K562 (cell line): ENCODE results near the gene ABT1. TPM values are rescaled to one million over a fixed set of nuclear protein-coding genes. Genes with fewer than 3 reads are reported as not detected.

Source experiments
- ATAC-seq: fragments of 200-7000 bp; cut with Tn5 transposase; 3 replicates; pipeline ENCODE4 v1.9.1; 2020; ENCODE audit warnings: moderate library complexity
- BruUV-seq: library from RNA; stranded (reverse); fragments of 400-500 nt; replicated peaks from 2 replicates; lab custom pipeline; 2021; lab: Mats Ljungman, UMichigan
- CTCF ChIA-PET: fragments of 300-600 bp; formaldehyde crosslinking; extraction: SDS; loops from one replicate; lab custom pipeline; 2021; ENCODE audit warnings: low intra/inter-chr PET ratio; lab: Yijun Ruan, JAX
- POLR2A ChIA-PET: fragments of 300-600, 350-650 bp; sonication (Branson Sonifier 250); formaldehyde crosslinking; extraction: SDS; loops from one replicate; lab custom pipeline; 2021; ENCODE audit warnings: antibody characterized with exemption, inconsistent platforms; lab: Yijun Ruan, JAX
- DNase-seq, 4 experiments: peaks; one replicate each; pipeline versions ENCODE4 v3.0.0 to v3.0.0-alpha.2; 2011 to 2018; ENCODE audit warnings: low spot score in 3 of 4, mixed read lengths in 3 of 4; ENCODE audit errors: extremely low read depth in 1 of 4
- FAIRE-seq: peaks from 2 replicates; lab custom pipeline; 2011; peaks lifted over from hg19 to GRCh38; lab: Jason Lieb, UNC
- H2AFZ ChIP-seq: 2 replicates; pipeline ENCODE4 v1.6.0; 2011; ENCODE audit warnings: low read depth, low read length, control low read depth, inconsistent platforms
- H3K27ac ChIP-seq: fragments of 200-600 bp; 3 replicates; pipeline ENCODE4 v1.8.0; 2011; ENCODE audit warnings: low read depth, mild to moderate bottlenecking, control low read depth, inconsistent platforms, low read length, moderate library complexity, mixed read lengths; ENCODE audit errors: extremely low read depth
- H3K27me3 ChIP-seq, 2 experiments: fragments of 300-600 bp in 1 of 2; 2 replicates in 1 of 2; 3 replicates in 1 of 2; pipeline versions ENCODE4 v1.6.0 to v1.8.0; 2011; ENCODE audit warnings: inconsistent platforms in 2 of 2, low read length in 2 of 2, mild to moderate bottlenecking in 1 of 2, mixed read lengths in 1 of 2, moderate library complexity in 1 of 2; ENCODE audit not compliant: control insufficient read depth in 2 of 2, insufficient read depth in 2 of 2
- H3K36me3 ChIP-seq: fragments of 300-600 bp; 3 replicates; pipeline ENCODE4 v1.8.0; 2011; ENCODE audit warnings: mild to moderate bottlenecking, low read length, inconsistent platforms; ENCODE audit not compliant: control insufficient read depth, insufficient read depth
- H3K4me1 ChIP-seq, 2 experiments: fragments of 200-600 bp in 1 of 2; replicated peaks in 1 of 2; 2 replicates in 1 of 2; 3 replicates in 1 of 2; pipeline versions ENCODE4 v1.5.1 to v1.8.0; 2011; ENCODE audit warnings: inconsistent platforms in 2 of 2, low read length in 2 of 2, mild to moderate bottlenecking in 1 of 2, mixed read lengths in 1 of 2, moderate library complexity in 1 of 2; ENCODE audit not compliant: control insufficient read depth in 2 of 2, insufficient read depth in 2 of 2
- H3K4me2 ChIP-seq: 2 replicates; pipeline ENCODE4 v1.6.1; 2011; ENCODE audit warnings: low read length, control low read depth, inconsistent platforms, mixed read lengths; ENCODE audit not compliant: insufficient read depth
- H3K4me3 ChIP-seq: fragments of 200-600 bp; sonication (generic), shearing (Covaris generic); 2 replicates; pipeline ENCODE4 v1.5.1; 2016; ENCODE audit warnings: control low read depth, inconsistent platforms
- H3K79me2 ChIP-seq: fragments of 200-600 bp; 3 replicates; pipeline ENCODE4 v1.8.0; 2011; ENCODE audit warnings: low read length, inconsistent platforms; ENCODE audit not compliant: control insufficient read depth, insufficient read depth
- H3K9ac ChIP-seq, 2 experiments: 2 replicates each; pipeline versions ENCODE4 v1.6.0 to v1.6.1; 2011; ENCODE audit warnings: low read depth in 2 of 2, low read length in 2 of 2, control low read depth in 1 of 2, inconsistent platforms in 1 of 2, mild to moderate bottlenecking in 1 of 2, mixed read lengths in 1 of 2; ENCODE audit not compliant: insufficient read depth in 1 of 2
- H3K9me1 ChIP-seq: one replicate; pipeline ENCODE4 v1.6.0; 2011; ENCODE audit warnings: inconsistent platforms, mild to moderate bottlenecking, low read length, moderate library complexity; ENCODE audit not compliant: control insufficient read depth, insufficient read depth
- H3K9me3 ChIP-seq: replicated peaks from 2 replicates; pipeline ENCODE4 v1.5.1; 2011; ENCODE audit warnings: low read depth, low read length, inconsistent platforms; ENCODE audit not compliant: control insufficient read depth, insufficient read depth
- H4K20me1 ChIP-seq: replicated peaks from 2 replicates; pipeline ENCODE4 v1.6.1; 2011; ENCODE audit warnings: low read length, inconsistent platforms, mixed read lengths; ENCODE audit not compliant: control insufficient read depth, insufficient read depth
- C11orf30 ChIP-seq: fragments of 450-650 bp; IDR thresholded peaks from 2 replicates; pipeline ENCODE4 v1.6.1; 2016; ENCODE audit warnings: low read depth, mild to moderate bottlenecking
- MAFF ChIP-seq: IDR thresholded peaks from 2 replicates; pipeline ENCODE4 v1.6.1; 2012; ENCODE audit warnings: low read length, improper control_type of control experiment
- MAFG ChIP-seq: fragments of 450-650 bp; conservative IDR thresholded peaks from 2 replicates; pipeline ENCODE4 v1.6.1; 2016; ENCODE audit warnings: missing genetic modification characterization, missing compliant biosample characterization
- MAFK ChIP-seq: IDR thresholded peaks from 2 replicates; pipeline ENCODE4 v1.6.1; 2011; ENCODE audit warnings: low read length, improper control_type of control experiment
- NR2C1 ChIP-seq, 2 experiments: fragments of 450-650 bp; IDR thresholded peaks; 2 replicates each; pipeline ENCODE4 v1.6.1; 2017; ENCODE audit warnings: mild to moderate bottlenecking in 2 of 2, antibody characterized with exemption in 1 of 2, inconsistent platforms in 1 of 2, missing compliant biosample characterization in 1 of 2, missing genetic modification characterization in 1 of 2
- ZNF316 ChIP-seq: fragments of 450-650 bp; IDR thresholded peaks from 2 replicates; pipeline ENCODE4 v1.6.1; 2016
- WGBS: fragments of 100-300 bp; shearing (Covaris generic); methylation state at CpG from one replicate; pipeline ENCODE4 v1.1.6; 2016; ENCODE audit warnings: low coverage, mixed read lengths; ENCODE audit not compliant: insufficient coverage; ENCODE audit errors: missing lambda C conversion rate; 5-methylcytosine and 5-hydroxymethylcytosine counted together
- in situ Hi-C: fragments of 300-500 bp; cut with MboI; formaldehyde crosslinking; loops from 4 replicates; pipeline ENCODE4 v1.15.0; 2018; ENCODE audit warnings: inconsistent platforms, mixed read lengths
- intact Hi-C: fragments of 100-400 bp; cut with micrococcal nuclease; formaldehyde crosslinking; loops from 2 replicates; pipeline ENCODE4 v1.14.2; 2022
- polyA plus RNA-seq, 8 experiments: library from polyadenylated mRNA; depleted of rRNA in 4 of 8; stranded (reverse) in 5 of 8; unstranded in 3 of 8; fragments of >200 nt; fragmentation: Nextera tagmentation in 2 of 8; fragmentation: Illumina TruSeq in 1 of 8; extraction: Ambion mirVana in 2 of 8; extraction: Trizol in 1 of 8; gene quantifications; 2 replicates each; pipeline versions ENCODE4 v1.2.1 to v1.2.3, GENCODE V29; 2011 to 2014; ENCODE audit warnings: inconsistent platforms in 1 of 8, missing spikeins in 1 of 8
- total RNA-seq, 7 experiments: library from RNA; depleted of rRNA in 6 of 7; stranded (reverse); fragments of >200 nt in 6 of 7; fragmentation: Illumina TruSeq in 2 of 7; extraction: Trizol in 2 of 7; gene quantifications; 2 replicates each; pipeline versions ENCODE4 v1.2.1 to v1.2.3, GENCODE V29; 2011 to 2021; ENCODE audit warnings: low replicate concordance in 1 of 7
- TF ChIP-seq, protein P1 (sequence below): fragments of 250-450 bp; sonication (Bioruptor Pico); IDR thresholded peaks from 2 replicates; pipeline ENCODE4 v1.8.0; 2022; ENCODE audit warnings: moderate library complexity, mild to moderate bottlenecking, inconsistent platforms
- TF ChIP-seq, protein P2 (sequence below): sonication (generic); formaldehyde crosslinking; IDR thresholded peaks from 2 replicates; pipeline ENCODE4 v1.8.1; 2023; ENCODE audit warnings: mild to moderate bottlenecking, missing genetic modification reagents

Gene ABT1
- total and polyA plus RNA-seq, 9 of the 15 experiments (the other 6 are each of a cell fraction or from before 2014, with no cell fraction given), result 8.8 to 52.7 (median 40.7) TPM

DNA sequence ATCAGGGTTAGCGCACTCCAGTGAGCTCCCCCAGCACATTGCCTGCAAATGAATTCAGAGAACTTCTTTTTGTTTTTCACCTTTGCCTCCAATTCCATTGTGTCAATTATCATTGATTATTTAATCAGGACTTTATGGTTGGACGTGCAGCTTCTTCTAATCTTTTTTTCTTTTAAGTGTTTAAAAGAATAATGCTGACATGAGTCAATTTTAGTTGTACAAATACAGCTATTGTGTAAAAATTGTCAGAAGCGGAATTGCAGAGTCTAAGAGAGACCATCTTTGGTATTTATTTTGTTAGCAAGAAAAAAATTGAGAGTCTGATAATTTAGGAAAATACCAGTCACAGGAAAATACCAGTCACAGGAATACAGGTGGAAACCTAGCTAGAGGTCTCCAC lies 5.5 kb downstream of the ABT1 start:
- H3K4me1 ChIP-seq, result peaks cover 5 to 10% of the 10 kb centered on the region in 2 experiments; a peak in 3 of 5 replicates
- WGBS, result 57% methylated on average over 3 of the region's 3 CpGs
- no peaks in the 10 kb centered on the region for H4K20me1 ChIP-seq
- ChIA-PET CTCF (no interaction called here), POLR2A (interaction anchor here (0.6 to 1.0 kb wide), 2 partner anchors 10 to 25 kb away, joined by 3 read pairs; no protein-coding TSS in a partner anchor)
- no peak overlapping the region for H3K4me2 ChIP-seq
- DNase-seq (no peak), ATAC-seq (no peak), FAIRE-seq (no peak)
- no peak overlapping the region for H3K27ac ChIP-seq
- BruUV-seq, result no TSS peak
- peaks cover 27% of the 10 kb centered on the region for H3K36me3 ChIP-seq
- peaks cover 16% of the 10 kb centered on the region for H3K79me2 ChIP-seq
- in situ Hi-C loops, result no loop called here
- H3K9me3 ChIP-seq, result no peaks in the 10 kb centered on the region
- H3K9ac ChIP-seq, result no peak overlapping the region
- H3K27me3 ChIP-seq, result no peaks in the 10 kb centered on the region
- no peak overlapping the region for H2AFZ ChIP-seq
- intact Hi-C loops, result no loop called here
- no peak overlapping the region for H3K4me3 ChIP-seq
- H3K9me1 ChIP-seq, result no peaks in the 10 kb centered on the region
- no peak for TF ChIP-seq NR2C1 (IDR thresholded peaks at IDR 0.05)
- no peak for TF ChIP-seq NR2C1 (tag; IDR thresholded peaks at IDR 0.05)
- peak; percentile 67 for TF ChIP-seq MAFF
- peak; percentile 87 for TF ChIP-seq ZNF316
- TF ChIP-seq MAFK, result peak; percentile 59; the same call in 1 of the 2 replicates
- TF ChIP-seq, protein P1, sequence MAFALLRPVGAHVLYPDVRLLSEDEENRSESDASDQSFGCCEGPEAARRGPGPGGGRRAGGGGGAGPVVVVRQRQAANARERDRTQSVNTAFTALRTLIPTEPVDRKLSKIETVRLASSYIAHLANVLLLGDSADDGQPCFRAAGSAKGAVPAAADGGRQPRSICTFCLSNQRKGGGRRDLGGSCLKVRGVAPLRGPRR, result no peak
- TF ChIP-seq, protein P2, sequence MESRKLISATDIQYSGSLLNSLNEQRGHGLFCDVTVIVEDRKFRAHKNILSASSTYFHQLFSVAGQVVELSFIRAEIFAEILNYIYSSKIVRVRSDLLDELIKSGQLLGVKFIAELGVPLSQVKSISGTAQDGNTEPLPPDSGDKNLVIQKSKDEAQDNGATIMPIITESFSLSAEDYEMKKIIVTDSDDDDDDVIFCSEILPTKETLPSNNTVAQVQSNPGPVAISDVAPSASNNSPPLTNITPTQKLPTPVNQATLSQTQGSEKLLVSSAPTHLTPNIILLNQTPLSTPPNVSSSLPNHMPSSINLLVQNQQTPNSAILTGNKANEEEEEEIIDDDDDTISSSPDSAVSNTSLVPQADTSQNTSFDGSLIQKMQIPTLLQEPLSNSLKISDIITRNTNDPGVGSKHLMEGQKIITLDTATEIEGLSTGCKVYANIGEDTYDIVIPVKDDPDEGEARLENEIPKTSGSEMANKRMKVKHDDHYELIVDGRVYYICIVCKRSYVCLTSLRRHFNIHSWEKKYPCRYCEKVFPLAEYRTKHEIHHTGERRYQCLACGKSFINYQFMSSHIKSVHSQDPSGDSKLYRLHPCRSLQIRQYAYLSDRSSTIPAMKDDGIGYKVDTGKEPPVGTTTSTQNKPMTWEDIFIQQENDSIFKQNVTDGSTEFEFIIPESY (CRISPR knock-in tag), result no peak
- peak; percentile 55 for TF ChIP-seq MAFG (tag)
- TF ChIP-seq C11orf30, result peak; percentile 76
